HL-60/S4 treated with phorbol 12-myristate 13-acetate at 8.2 ng/mL for 4 days and 3 days (cell line): Measurements from ENCODE around the gene RIMS1.

Source experiments
- in situ Hi-C: fragments of 300-500 bp; cut with MboI; formaldehyde crosslinking; loops from 2 replicates; pipeline ENCODE4 v1.15.0; 2022; ENCODE audit warnings: low sequenced_read_pairs

RIMS1 gene, protein sequence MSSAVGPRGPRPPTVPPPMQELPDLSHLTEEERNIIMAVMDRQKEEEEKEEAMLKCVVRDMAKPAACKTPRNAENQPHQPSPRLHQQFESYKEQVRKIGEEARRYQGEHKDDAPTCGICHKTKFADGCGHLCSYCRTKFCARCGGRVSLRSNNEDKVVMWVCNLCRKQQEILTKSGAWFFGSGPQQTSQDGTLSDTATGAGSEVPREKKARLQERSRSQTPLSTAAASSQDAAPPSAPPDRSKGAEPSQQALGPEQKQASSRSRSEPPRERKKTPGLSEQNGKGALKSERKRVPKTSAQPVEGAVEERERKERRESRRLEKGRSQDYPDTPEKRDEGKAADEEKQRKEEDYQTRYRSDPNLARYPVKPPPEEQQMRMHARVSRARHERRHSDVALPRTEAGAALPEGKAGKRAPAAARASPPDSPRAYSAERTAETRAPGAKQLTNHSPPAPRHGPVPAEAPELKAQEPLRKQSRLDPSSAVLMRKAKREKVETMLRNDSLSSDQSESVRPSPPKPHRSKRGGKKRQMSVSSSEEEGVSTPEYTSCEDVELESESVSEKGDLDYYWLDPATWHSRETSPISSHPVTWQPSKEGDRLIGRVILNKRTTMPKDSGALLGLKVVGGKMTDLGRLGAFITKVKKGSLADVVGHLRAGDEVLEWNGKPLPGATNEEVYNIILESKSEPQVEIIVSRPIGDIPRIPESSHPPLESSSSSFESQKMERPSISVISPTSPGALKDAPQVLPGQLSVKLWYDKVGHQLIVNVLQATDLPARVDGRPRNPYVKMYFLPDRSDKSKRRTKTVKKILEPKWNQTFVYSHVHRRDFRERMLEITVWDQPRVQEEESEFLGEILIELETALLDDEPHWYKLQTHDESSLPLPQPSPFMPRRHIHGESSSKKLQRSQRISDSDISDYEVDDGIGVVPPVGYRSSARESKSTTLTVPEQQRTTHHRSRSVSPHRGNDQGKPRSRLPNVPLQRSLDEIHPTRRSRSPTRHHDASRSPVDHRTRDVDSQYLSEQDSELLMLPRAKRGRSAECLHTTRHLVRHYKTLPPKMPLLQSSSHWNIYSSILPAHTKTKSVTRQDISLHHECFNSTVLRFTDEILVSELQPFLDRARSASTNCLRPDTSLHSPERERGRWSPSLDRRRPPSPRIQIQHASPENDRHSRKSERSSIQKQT (N-terminal part only)

GRCh38 chr6:71886184-71887005, at the start of gene RIMS1:
Gene RIMS1 (plus strand): TSS chr6:71886550. CDS start chr6:71887024, 474 bp downstream.
- in situ Hi-C loops = no loop called here

DNA sequence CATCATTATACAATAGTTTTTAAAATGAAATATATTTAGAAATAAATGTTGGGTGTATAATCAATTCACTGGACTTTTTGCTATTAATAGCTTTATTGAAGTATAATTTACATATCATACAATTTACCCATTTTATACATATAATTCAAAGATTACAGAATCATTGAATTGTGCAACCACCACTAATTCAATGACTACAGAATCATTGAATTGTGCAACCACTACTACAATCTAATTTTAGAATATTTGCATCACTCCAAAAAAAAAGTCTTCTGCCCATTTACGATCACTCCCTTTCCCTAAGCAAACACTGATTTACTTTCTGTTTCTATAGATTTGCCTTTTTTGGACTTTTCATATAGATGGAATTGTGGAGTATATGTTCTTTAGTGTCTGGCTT, 35.1 kb upstream of the RIMS1 start:
- in situ Hi-C loops = no loop called here

DNA sequence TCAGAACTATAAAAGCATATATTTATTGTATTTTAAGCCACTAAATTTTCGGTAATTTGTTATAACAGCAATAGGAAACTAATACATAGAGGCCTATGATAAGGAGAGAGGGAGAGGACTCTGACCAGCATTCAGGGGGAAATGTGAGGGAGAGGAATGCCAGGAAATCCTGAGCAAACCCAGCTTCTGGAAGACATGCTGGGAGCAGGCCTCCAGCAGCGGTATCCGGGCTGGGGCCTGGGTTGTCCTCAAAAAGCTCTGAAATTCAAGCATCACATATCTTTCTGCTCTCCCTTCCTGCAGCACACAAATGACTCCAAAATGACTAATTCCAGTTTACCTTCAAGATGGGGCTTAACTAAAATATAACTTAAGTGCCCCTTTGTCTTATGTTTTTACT, 33.4 kb upstream of the RIMS1 start:
- in situ Hi-C loops = no loop called here

DNA sequence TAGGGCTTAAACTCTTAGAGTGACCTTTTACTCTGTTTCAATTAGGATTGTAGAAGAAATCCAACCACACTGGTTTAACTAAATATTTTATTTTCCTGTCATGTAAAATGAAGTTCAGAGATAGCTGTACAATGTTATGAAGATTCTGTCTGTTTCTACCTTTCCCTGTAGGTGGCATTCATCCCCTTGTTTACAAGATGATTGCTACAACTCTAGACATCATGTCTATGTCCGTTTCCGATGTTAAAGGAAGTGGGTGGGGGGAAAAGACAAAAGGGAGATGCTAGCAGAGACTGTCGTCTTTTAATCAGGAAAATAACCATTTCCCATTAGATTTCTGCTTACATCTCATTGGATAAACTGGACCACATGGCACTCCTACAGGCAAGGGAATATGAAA, 30.9 kb upstream of the RIMS1 start:
- in situ Hi-C loops = no loop called here

DNA sequence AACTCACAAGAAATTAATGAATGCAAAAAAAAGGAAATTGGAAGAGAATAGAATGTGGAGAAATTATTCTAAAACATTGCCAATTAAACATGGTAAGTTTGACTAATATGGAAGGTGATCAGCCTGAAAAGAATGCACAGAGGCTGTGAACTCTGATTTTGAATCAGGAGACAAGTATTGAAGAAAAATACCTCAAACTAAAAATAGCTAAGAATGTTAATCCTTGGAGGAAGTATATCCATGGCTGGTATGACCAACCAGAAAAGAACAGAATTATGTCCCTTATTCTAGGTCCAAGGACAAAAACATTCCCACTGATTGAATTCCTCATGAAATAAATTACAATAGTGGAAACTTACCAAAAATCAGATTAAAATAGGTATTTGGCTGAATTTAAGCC, 7.3 kb upstream of the RIMS1 start:
- in situ Hi-C loops = no loop called here

GRCh38 chr6:71887006-71887743, 825 bp downstream of the RIMS1 start:
- in situ Hi-C loops = no loop called here

DNA sequence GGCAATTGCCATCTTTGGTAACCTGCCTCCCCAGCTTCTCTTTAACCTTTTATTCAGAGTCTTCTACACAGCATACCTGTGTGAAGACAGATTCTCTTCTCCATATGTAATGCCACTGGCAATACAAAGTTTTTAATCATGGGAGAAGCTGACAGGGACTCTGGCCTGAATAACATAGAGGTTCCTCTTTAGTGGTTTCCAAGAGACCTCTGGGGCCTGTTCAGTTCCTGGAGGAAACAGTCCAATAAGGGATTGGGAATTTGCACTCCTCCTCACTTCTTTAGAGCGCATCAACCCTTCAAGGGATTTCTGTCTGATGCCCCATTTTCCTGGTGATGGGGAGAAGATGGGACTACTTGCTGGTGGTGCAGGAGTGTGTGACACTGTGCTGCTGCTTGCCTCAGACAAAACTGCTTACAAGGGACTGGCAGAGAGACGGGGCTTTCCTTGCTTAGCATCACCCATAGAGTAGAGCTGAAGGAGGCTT, 1.4 kb downstream of the RIMS1 start:
- in situ Hi-C loops = no loop called here

GRCh38 chr6:71888756-71889340, 2.5 kb downstream of the RIMS1 start:
- in situ Hi-C loops = no loop called here

- in situ Hi-C loops = no loop called here
Measured at GRCh38 chr6:71889366-71889765, 3.0 kb downstream of the RIMS1 start.

- in situ Hi-C loops = no loop called here
Measured at GRCh38 chr6:71892641-71893040, 6.3 kb downstream of the RIMS1 start.

DNA sequence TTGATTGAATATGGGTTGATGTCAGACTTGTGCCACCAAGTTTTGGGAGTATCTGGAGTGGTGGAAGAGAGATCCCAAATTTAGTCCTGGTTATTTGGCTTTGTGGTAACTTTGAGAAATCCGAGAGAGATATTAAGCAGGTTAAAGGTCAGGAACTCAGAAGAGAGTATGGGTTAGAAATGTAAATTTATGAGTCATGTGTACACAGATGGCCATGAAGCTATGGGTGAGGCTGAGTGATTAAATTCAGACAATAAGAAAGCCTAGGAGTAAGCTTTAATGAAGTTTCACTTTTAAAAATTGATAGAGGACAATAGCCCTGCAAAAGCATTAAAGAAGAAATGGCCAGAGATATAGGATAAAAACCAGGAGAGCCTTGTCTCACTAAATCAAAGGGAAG, 14.3 kb downstream of the RIMS1 start:
- in situ Hi-C loops = no loop called here

DNA sequence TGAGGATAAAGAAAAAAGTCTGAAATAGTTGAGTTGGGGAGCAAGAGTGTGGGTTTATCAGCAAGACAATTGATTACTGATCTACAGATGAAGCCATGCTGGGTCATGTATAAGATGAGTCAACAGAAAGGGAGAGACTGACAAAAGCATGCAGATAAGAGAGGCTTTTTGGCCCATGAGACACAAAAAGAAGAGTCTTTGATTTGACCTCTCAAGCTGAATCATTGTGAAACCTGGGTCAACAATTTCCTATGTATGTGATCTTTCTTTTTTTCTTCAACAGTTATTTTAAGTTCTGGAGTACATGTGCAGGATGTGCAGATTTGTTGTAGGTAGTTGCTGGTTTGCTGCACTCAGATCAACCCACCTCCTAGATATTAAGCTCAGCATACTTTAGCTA, 15.9 kb downstream of the RIMS1 start:
- in situ Hi-C loops = no loop called here

DNA sequence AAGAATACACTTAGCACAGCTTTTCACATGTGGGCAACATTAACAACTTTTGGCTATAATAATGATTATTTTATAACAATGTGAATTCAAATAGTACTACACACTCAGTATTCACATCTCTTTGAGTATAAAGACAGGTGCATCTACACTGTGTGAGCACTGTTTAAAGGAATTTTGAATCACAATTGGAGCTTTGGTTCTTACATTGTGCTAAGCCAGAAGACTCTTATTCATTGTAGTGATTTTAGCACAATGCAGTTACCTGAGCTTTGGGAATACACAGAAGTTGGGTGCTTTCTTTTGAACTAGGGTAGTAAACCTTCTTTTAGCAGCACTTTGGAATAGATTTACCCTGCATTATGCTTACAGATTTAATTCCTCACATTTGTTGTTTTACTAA, 20.5 kb downstream of the RIMS1 start:
- in situ Hi-C loops = no loop called here

- in situ Hi-C loops = no loop called here
Measured at GRCh38 chr6:71908162-71908765, 21.9 kb downstream of the RIMS1 start.

DNA sequence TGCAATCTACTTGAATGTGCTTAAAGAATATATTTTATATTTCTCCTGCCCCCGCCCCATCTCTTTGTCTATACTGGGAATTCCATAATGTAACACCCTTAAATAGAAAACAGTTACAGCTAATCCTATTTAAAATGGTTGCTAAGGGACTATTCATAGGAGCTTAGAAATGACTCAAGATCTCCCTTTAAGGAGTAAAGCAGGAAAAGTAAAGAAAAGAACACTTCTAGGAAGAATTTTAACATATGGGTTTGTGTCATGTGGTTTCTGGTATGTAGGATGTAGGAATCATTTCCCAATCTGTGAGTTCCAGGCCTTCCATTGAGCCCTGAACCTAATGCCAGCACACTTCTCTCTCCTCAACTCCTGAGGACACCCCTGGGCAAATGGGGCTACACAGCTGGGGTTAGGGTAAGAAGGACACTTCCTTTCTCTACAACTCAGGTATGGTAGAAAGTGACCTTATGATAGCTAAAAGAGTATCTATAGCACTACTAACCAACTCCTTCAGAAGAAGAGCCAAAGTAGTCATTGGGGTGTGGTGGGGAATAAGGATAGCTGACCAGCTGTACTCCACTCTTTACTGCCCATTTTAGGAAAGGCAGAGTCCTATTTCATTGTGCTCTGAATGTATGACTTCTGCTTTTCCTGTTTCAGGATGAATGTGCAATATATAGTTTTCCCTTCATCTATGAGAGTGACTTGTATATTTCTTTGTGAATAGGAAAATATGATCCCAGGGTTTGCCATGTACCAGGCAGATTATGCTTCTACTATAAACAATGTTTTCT, 27.3 kb downstream of the RIMS1 start:
- in situ Hi-C loops = no loop called here

GRCh38 chr6:71929047-71929446, 42.7 kb downstream of the RIMS1 start:
- in situ Hi-C loops = no loop called here

- in situ Hi-C loops = no loop called here
Measured at GRCh38 chr6:71933881-71934280, 47.5 kb downstream of the RIMS1 start.

- in situ Hi-C loops = no loop called here
Measured at GRCh38 chr6:71965404-71965803, 79.1 kb downstream of the RIMS1 start.
